GM21381 (cell line): ENCODE measurements around the gene ATP9A.

Source experiments
- ATAC-seq: cut with Tn5 transposase; IDR thresholded peaks from one replicate; pipeline ENCODE4 v1.9.1; 2021; ENCODE audit warnings: mild to moderate bottlenecking, moderate library complexity; ENCODE audit not compliant: unreplicated experiment

ATP9A gene

GRCh38 chr20:51610111-51610510 lies 158.1 kb downstream of the ATP9A start:
- no peak for ATAC-seq

GRCh38 chr20:51609251-51609650 lies 158.9 kb downstream of the ATP9A start:
- ATAC-seq: no peak

- no peak for ATAC-seq
Observed at GRCh38 chr20:51608061-51608460, 160.1 kb downstream of the ATP9A start.

GRCh38 chr20:51607170-51607569 lies 161.0 kb downstream of the ATP9A start:
- no peak for ATAC-seq

- ATAC-seq: no peak
Observed at GRCh38 chr20:51604851-51605250, 163.3 kb downstream of the ATP9A start.

GRCh38 chr20:51602131-51602530 lies 166.1 kb downstream of the ATP9A start:
- ATAC-seq: no peak

- no peak for ATAC-seq
Observed at GRCh38 chr20:51600950-51601349, 167.2 kb downstream of the ATP9A start.

- no peak for ATAC-seq
Observed at GRCh38 chr20:51600016-51600420, 168.2 kb downstream of the ATP9A start.

- ATAC-seq: no peak
Observed at GRCh38 chr20:51598556-51598955, 169.6 kb downstream of the ATP9A start.

- ATAC-seq: no peak
Observed at GRCh38 chr20:51597389-51598231, 170.6 kb downstream of the ATP9A start.

GRCh38 chr20:51596668-51597388 lies 171.4 kb downstream of the ATP9A start:
- ATAC-seq: no peak

GRCh38 chr20:51595744-51596143 lies 172.4 kb downstream of the ATP9A start:
- ATAC-seq: no peak

- peak; percentile 79 for ATAC-seq
Observed at GRCh38 chr20:51595058-51595532, 173.1 kb downstream of the ATP9A start.

- no peak for ATAC-seq
Observed at GRCh38 chr20:51594236-51595057, 173.7 kb downstream of the ATP9A start.

- no peak for ATAC-seq
Observed at GRCh38 chr20:51593584-51593983, 174.6 kb downstream of the ATP9A start.

- ATAC-seq: no peak
Observed at GRCh38 chr20:51592564-51592963, 175.6 kb downstream of the ATP9A start.

- no peak for ATAC-seq
Observed at GRCh38 chr20:51591871-51592270, 176.3 kb downstream of the ATP9A start.

GRCh38 chr20:51588762-51589161 lies 179.4 kb downstream of the ATP9A start:
- no peak for ATAC-seq

- no peak for ATAC-seq
Observed at GRCh38 chr20:51587145-51587544, 181.0 kb downstream of the ATP9A start.

GRCh38 chr20:51586005-51586440 lies 182.2 kb downstream of the ATP9A start:
- ATAC-seq: no peak

- ATAC-seq: no peak
Observed at GRCh38 chr20:51585148-51585547, 183.0 kb downstream of the ATP9A start.
